Measurements from ENCODE around the gene SMTNL1.
A peak's percentile ranks its signal among the peaks of the same experiment; 100 is the strongest.
"Not testable (repeated sequence)": the region's sequence is repeated elsewhere in the genome, so short reads cannot be mapped to it uniquely, and the experiment has no call there.

Gene SMTNL1

GRCh38 chr11:57508341-57509170 lies 28.8 kb upstream of the SMTNL1 start:
- DNase-seq = no peak

GRCh38 chr11:57511741-57512430 lies 25.5 kb upstream of the SMTNL1 start:
- DNase-seq = no peak

GRCh38 chr11:57512646-57513451 lies 24.5 kb upstream of the SMTNL1 start:
- DNase-seq = no peak

GRCh38 chr11:57513452-57513795 lies 24.0 kb upstream of the SMTNL1 start:
- DNase-seq = no peak

GRCh38 chr11:57513911-57514537 lies 23.4 kb upstream of the SMTNL1 start:
- DNase-seq = no peak

DNA sequence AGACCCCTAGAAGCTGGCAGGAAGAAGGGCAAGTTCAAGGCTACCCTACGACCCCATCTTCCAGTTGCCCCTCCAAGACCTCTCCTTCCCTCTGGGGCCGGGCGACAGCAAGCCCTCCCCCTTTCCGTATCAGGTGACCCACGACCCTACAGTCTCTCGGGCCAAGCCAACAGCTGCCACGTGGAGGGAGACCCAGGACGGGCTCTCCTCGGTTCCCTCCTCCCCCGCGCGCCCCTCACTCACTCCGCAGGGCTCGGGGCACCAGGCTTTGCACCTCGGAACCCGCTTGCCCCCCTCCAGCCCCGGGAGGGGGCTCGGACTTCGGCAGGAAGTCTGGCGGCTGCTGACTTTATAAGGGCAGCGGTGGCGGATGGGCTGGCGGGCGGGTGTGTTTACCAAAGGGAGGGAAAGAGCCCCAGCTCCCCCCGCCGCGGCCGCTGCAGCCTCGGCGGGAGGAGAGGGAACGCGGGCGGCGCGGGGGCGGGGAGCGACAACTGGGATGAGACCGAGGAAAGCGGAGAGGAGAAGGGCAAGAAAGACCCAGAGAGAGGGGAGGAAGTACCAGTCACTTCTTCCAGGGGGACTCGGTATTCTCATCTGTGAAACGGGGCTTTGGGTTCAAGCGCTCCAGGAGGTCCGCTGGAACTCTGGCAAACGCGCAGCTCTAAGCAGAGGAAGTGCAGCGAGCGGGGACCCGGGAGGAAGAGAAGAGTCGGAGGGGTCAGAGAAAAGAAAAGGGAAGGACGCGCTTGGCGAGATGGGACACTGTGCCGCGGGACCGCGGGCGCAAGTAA lies 22.7 kb upstream of the SMTNL1 start:
- DNase-seq = no peak

DNA sequence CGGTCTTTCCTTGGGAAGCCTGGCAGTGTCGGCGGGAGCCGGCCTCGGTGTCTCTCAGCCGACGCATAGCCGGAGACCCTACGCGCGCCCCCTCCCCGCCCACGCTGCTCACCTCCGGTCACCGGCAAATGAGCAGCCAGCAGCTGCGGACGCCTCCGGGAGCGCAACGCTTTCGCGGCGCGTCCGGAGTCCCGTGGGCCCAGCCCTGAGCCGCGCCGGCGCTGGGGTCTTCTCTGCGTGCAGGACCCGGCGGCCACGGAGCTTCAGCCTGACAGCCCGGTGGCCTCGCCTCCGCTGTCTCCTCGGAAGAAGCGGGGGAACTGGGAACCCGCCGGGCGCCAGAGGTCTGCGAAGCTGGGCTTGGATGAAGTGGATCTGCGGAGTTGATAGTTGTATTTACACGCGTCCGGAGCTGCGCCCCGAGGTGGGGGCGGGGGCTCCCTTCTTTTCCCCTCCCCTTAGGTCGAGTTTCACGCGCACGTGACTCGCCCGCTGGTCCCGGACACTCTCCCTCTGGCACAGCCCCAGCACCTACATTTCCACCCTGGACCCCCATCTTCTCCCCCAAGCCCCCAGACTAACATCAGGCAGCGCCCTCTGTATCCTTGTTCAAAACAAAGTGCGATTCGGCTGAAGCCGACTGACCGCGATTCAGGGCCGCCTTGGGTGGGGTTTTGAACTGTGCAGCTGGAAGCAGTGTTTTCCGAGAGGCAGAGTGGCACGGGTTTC lies 21.9 kb upstream of the SMTNL1 start, which contains the start of gene SLC43A1:
Gene SLC43A1, minus strand, starts transcription at position 371 of the 729 bp plus-strand sequence. CDS start 1,591 bp downstream, outside the sequence.
- DNase-seq = no peak

GRCh38 chr11:57516061-57516443 lies 21.3 kb upstream of the SMTNL1 start:
- DNase-seq = no peak

DNA sequence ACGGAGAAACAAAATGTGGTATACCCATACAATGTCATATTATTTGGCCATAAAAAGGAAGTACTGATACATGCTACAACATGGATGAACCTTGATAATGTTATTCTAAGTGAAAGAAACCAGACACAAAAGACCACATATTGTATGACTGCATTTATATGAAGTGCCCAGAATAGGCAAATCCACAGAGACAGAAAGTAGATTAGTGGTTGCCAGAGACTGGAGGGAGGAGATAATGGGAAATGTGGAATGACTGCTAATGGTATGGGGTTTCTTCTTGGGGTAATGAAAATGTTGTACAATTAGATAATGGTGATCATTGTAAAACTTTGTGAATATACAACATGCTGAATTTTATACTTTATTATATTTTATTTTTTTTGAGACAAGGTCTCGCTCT lies 16.3 kb upstream of the SMTNL1 start:
- no peak for DNase-seq

DNA sequence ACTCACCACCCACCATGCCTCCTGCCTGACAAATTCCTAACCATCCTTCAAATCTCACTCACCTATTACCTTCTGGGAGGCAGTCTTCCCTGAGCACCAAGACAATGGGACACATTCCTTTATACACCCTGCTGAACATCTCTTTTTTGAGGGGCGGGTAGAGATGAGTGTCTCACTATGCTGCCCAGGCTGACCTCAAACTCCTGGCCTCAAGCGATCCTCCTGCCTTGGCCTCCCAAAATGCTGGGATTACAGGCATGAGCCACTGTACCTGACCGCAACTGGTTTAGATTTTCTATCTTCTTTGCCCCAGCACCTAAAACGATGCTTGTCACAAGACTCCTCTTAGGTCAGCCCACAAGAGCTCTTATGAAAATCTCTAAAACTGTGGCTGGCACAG lies 14.0 kb upstream of the SMTNL1 start:
- no peak for DNase-seq

DNA sequence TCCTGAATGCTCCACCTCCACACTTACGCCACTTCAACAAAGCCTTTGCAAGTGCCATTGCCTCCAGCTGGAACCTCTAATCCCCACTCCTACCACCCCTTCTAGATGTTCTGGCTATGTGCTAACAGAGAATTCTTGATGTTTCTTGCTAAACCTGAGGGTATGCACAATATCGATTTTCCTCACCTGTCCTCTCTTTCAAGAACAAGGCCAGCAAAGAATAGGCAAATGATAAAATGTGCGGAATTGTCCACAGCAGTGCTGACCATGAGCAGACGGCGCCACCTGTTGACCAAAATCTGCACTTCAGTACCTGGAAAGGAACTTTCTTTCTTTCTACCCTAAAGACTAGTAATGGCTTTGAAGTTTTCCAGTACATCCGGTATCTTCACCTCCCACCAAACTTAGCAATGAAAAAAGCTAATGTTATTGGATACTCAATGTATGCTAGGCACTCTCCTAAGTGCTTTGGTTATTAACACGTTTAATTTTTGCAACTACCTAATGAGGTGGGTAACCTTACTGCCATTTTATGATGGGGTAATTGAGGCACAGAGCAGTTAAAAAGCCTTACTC lies 10.3 kb upstream of the SMTNL1 start:
- DNase-seq = no peak

GRCh38 chr11:57529012-57529411 lies 8.4 kb upstream of the SMTNL1 start:
- no peak for DNase-seq

DNA sequence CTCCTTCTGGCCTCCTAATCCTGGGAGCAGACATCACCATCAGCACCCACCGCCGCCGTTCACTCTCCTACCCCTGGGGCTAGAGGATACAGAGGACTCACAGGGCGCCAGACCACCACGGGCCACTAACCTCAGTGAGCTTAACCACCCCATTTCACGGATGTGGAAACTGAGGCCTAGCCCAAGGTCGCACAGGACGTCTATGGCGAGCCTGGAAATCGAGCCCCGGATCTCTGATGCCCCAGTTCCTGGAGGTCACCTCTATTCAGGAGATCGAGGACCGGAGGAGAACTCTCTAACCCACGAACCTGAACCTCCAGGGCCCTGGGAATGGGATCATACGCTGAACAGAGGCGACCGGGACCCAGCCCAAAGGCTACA lies 7.2 kb upstream of the SMTNL1 start:
- DNase-seq = no peak

DNA sequence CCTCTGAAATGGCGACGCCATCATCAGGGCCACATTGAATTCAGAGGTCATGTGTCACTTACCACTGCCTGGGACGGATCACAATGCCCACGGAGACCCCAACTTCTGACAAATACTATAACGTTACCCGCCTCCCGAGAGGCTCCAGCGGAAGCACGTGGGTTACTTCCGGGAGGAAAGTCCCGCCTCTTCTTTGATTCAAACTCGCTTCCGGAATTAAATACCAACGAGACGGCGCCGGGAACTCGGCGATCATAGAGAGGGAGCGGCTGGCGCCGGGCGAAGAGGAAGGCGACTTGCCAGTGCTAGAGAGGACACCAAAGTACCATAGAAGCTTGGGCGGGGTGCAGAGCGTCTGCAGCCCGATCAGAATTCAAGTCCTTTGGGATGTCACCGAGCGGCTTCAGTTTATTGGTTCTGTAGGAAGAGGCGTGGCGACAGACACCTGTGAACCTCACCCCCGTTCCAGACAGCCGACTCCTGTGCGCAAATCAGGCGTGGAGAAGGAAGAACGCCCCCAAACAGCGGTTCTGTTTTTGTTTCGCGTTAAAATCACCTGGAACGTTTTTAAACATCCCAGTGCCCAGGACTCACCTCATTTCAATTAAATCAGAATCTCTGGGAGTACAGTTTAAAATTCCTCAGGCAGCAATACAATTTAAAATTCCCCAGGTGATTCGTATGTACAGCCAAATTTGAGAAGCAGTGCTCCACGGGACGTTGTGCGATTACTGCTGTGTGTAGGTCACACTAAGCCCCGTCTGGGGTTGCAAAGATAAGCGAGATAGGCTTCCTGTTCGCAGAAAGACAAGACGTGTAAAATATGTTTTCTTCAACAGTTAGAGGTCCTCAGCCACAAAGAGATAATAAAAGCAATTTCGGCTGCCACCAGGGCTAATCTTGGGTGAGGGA lies 6.5 kb upstream of the SMTNL1 start, which contains the start of gene TIMM10:
Gene TIMM10, minus strand, starts transcription at position 159 of the 912 bp plus-strand sequence. CDS start 565 bp downstream, outside the sequence.
- peak; percentile 72 for DNase-seq

GRCh38 chr11:57534449-57534848 lies 2.9 kb upstream of the SMTNL1 start:
- DNase-seq = not testable (repeated sequence)

DNA sequence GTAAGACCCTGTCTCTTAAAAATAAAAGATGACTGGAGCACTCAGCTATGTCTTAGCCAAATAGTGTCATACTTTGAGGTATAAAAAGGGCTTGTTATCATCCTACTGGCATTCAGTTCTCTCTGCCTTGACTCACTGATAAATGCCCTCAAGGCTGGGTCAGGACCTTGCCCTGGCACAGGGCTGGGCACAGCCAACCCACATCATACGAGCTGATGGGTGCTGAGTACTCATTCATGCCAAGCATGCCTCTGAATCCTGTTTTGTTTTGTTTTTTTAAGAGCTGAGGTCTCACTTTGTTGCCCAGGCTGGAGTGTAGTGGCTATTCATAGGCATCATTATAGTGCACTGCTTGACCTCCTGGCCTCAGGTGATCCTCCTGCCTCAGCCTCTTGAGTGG lies 1.9 kb downstream of the SMTNL1 start:
- DNase-seq = no peak

DNA sequence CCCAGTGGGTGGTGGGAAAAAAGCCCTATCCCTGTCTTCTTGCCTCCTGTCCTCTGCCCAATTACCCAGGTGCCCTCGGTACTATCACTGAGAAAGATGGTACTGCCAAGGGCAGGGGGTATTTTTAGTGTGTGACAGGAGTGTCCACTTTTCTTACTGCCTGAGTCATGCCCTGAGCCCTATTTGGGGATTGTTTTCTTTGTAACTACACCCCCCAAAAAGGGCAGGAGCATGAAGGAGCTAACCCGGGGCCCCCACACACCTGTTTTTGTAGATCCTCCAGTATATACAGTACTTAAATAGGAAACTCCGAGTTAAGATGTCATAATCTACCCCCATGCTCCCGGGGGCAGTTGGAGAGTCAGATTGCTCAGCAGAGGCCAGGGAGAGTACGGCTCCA lies 3.8 kb downstream of the SMTNL1 start:
- no peak for DNase-seq

GRCh38 chr11:57542582-57542981 lies 5.2 kb downstream of the SMTNL1 start:
- DNase-seq = no peak

DNA sequence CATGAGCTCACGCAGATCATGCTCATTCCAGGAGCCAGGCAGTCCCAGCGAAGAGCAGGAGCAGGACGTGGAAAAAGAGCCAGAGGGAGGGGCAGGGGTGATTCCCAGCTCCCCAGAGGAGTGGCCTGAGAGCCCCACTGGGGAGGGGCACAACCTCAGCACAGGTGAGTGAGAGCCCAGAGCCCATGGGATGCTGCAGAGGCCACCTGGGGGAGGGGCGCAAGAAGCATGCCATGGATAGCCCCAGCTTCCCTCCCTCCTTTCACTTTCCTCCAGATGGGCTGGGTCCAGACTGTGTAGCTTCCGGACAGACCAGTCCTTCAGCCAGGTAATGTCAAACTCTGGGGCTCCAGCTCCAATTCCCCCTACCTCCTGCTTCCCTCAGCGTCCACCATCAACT lies 6.2 kb downstream of the SMTNL1 start:
- no peak for DNase-seq

DNA sequence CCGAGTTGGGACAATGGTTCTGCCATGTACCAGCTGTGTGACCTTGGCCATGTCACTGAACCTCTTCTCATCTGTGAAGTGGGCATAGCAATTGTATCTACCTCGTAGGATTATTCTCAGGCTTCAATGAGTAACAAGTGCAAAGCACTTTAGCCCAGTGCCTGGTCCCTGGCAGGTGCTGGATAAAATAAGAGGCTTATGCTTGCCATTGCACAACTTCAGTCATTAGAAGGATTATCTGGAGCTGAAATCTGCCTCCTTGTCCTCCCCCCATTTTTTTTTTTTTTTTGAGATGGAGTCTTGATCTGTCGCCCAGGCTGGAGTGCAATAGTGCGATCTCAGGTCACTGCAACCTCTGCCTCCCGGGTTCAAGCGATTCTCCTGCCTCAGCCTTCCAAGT lies 7.2 kb downstream of the SMTNL1 start:
- no peak for DNase-seq

Measured in activated gamma-delta T cell (primary cell).